ENCODE data around the gene AKR1E2.

AKR1E2 gene

GRCh38 chr10:4839353-4839752 lies 13.3 kb downstream of the AKR1E2 start:
- DNase-seq (ENCODE audit: extremely low spot score, insufficient read length, low read depth) = no peak
- no peak for FAIRE-seq

GRCh38 chr10:4840151-4840550 lies 14.1 kb downstream of the AKR1E2 start:
- no peak for DNase-seq (ENCODE audit: extremely low spot score, insufficient read length, low read depth)
- no peak for FAIRE-seq

GRCh38 chr10:4843525-4844180 lies 17.6 kb downstream of the AKR1E2 start:
- no peak for DNase-seq (ENCODE audit: extremely low spot score, insufficient read length, low read depth)
- no peak for FAIRE-seq

GRCh38 chr10:4844864-4845263 lies 18.9 kb downstream of the AKR1E2 start:
- FAIRE-seq (no peak), DNase-seq (ENCODE audit: extremely low spot score, insufficient read length, low read depth) (no peak)

GRCh38 chr10:4845766-4846165 lies 19.8 kb downstream of the AKR1E2 start:
- DNase-seq (ENCODE audit: extremely low spot score, insufficient read length, low read depth) (no peak), FAIRE-seq (no peak)

- DNase-seq (ENCODE audit: extremely low spot score, insufficient read length, low read depth) (no peak), FAIRE-seq (no peak)
Measured at GRCh38 chr10:4846775-4847174, 20.8 kb downstream of the AKR1E2 start.

- DNase-seq (ENCODE audit: extremely low spot score, insufficient read length, low read depth) (no peak), FAIRE-seq (no peak)
Measured at GRCh38 chr10:4847561-4848355, 21.8 kb downstream of the AKR1E2 start.

GRCh38 chr10:4848356-4849041 lies 22.5 kb downstream of the AKR1E2 start:
- DNase-seq (ENCODE audit: extremely low spot score, insufficient read length, low read depth) (no peak), FAIRE-seq (no peak)

GRCh38 chr10:4849042-4849402 lies 23.0 kb downstream of the AKR1E2 start:
- DNase-seq (ENCODE audit: extremely low spot score, insufficient read length, low read depth) (no peak), FAIRE-seq (no peak)

- FAIRE-seq (peak; percentile 92), DNase-seq (ENCODE audit: extremely low spot score, insufficient read length, low read depth) (peak; percentile 49)
Measured at GRCh38 chr10:4849555-4850242, 23.7 kb downstream of the AKR1E2 start.

GRCh38 chr10:4850397-4850796 lies 24.4 kb downstream of the AKR1E2 start:
- DNase-seq (ENCODE audit: extremely low spot score, insufficient read length, low read depth) = no peak
- FAIRE-seq = no peak

GRCh38 chr10:4851176-4851575 lies 25.2 kb downstream of the AKR1E2 start:
- no peak for DNase-seq (ENCODE audit: extremely low spot score, insufficient read length, low read depth)
- no peak for FAIRE-seq

- FAIRE-seq (no peak), DNase-seq (ENCODE audit: extremely low spot score, insufficient read length, low read depth) (no peak)
Measured at GRCh38 chr10:4851846-4852245, 25.8 kb downstream of the AKR1E2 start.

GRCh38 chr10:4865945-4866661 lies 40.1 kb downstream of the AKR1E2 start:
- FAIRE-seq (no peak), DNase-seq (ENCODE audit: extremely low spot score, insufficient read length, low read depth) (no peak)

GRCh38 chr10:4867109-4867519 lies 41.1 kb downstream of the AKR1E2 start:
- FAIRE-seq (no peak), DNase-seq (ENCODE audit: extremely low spot score, insufficient read length, low read depth) (no peak)

GRCh38 chr10:4867520-4868356 lies 41.7 kb downstream of the AKR1E2 start:
- DNase-seq (ENCODE audit: extremely low spot score, insufficient read length, low read depth) (no peak), FAIRE-seq (no peak)

- no peak for FAIRE-seq
Measured at GRCh38 chr10:4868357-4868657, 42.3 kb downstream of the AKR1E2 start.

GRCh38 chr10:4882704-4883078 lies 56.7 kb downstream of the AKR1E2 start:
- DNase-seq (ENCODE audit: extremely low spot score, insufficient read length, low read depth) (no peak), FAIRE-seq (no peak)

More at GRCh38 chr10:4868357-4868657, 42.3 kb downstream of the AKR1E2 start:
- DNase-seq (ENCODE audit: extremely low spot score, insufficient read length, low read depth) = no peak

GRCh38 chr10:4883079-4883739 lies 57.2 kb downstream of the AKR1E2 start:
- FAIRE-seq (no peak), DNase-seq (ENCODE audit: extremely low spot score, insufficient read length, low read depth) (no peak)

Data from GM18507 (cell line).